ENCODE results near the gene SHISAL1. TPM values are rescaled to one million over a fixed set of nuclear protein-coding genes. Genes with fewer than 3 reads are reported as not detected.
"Not testable (repeated sequence)": the region's sequence is repeated elsewhere in the genome, so short reads cannot be mapped to it uniquely, and the experiment has no call there.

Gene SHISAL1
- total RNA-seq, 1 donor from 2014 or later, result not detected

GRCh38 chr22:44304354-44304753, 8.4 kb downstream of the SHISAL1 start:
- intact Hi-C loops (cut with micrococcal nuclease), result no loop called here

- intact Hi-C loops (cut with micrococcal nuclease), result not testable (repeated sequence)
Measured at GRCh38 chr22:44302363-44302762, 10.4 kb downstream of the SHISAL1 start.

- intact Hi-C loops (cut with micrococcal nuclease), result no loop called here
Measured at GRCh38 chr22:44301039-44301438, 11.7 kb downstream of the SHISAL1 start.

- intact Hi-C loops (cut with micrococcal nuclease), result no loop called here
Measured at GRCh38 chr22:44299124-44299523, 13.6 kb downstream of the SHISAL1 start.

GRCh38 chr22:44298406-44299091, 14.2 kb downstream of the SHISAL1 start:
- intact Hi-C loops (cut with micrococcal nuclease), result no loop called here

- intact Hi-C loops (cut with micrococcal nuclease), result no loop called here
Measured at GRCh38 chr22:44297470-44298061, 15.2 kb downstream of the SHISAL1 start.

- intact Hi-C loops (cut with micrococcal nuclease), result no loop called here
Measured at GRCh38 chr22:44295406-44295805, 17.3 kb downstream of the SHISAL1 start.

GRCh38 chr22:44293876-44294275, 18.9 kb downstream of the SHISAL1 start:
- intact Hi-C loops (cut with micrococcal nuclease), result no loop called here

- intact Hi-C loops (cut with micrococcal nuclease), result no loop called here
Measured at GRCh38 chr22:44293034-44293433, 19.7 kb downstream of the SHISAL1 start.

GRCh38 chr22:44292521-44292920, 20.2 kb downstream of the SHISAL1 start:
- intact Hi-C loops (cut with micrococcal nuclease), result no loop called here

- intact Hi-C loops (cut with micrococcal nuclease), result no loop called here
Measured at GRCh38 chr22:44291674-44292360, 20.9 kb downstream of the SHISAL1 start.

- intact Hi-C loops (cut with micrococcal nuclease), result no loop called here
Measured at GRCh38 chr22:44291265-44291664, 21.5 kb downstream of the SHISAL1 start.

GRCh38 chr22:44289414-44290171, 23.2 kb downstream of the SHISAL1 start:
- intact Hi-C loops (cut with micrococcal nuclease), result no loop called here

GRCh38 chr22:44288913-44289312, 23.8 kb downstream of the SHISAL1 start:
- intact Hi-C loops (cut with micrococcal nuclease), result no loop called here

GRCh38 chr22:44287741-44288140, 25.0 kb downstream of the SHISAL1 start:
- intact Hi-C loops (cut with micrococcal nuclease), result no loop called here

GRCh38 chr22:44287121-44287693, 25.5 kb downstream of the SHISAL1 start:
- intact Hi-C loops (cut with micrococcal nuclease), result no loop called here

GRCh38 chr22:44286646-44287045, 26.1 kb downstream of the SHISAL1 start:
- intact Hi-C loops (cut with micrococcal nuclease), result no loop called here

GRCh38 chr22:44284711-44285110, 28.0 kb downstream of the SHISAL1 start:
- intact Hi-C loops (cut with micrococcal nuclease), result no loop called here

- intact Hi-C loops (cut with micrococcal nuclease), result no loop called here
Measured at GRCh38 chr22:44281768-44282637, 30.7 kb downstream of the SHISAL1 start.

- intact Hi-C loops (cut with micrococcal nuclease), result no loop called here
Measured at GRCh38 chr22:44280665-44281188, 32.0 kb downstream of the SHISAL1 start.

GRCh38 chr22:44279069-44279360, 33.7 kb downstream of the SHISAL1 start:
- intact Hi-C loops (cut with micrococcal nuclease), result no loop called here

All from T-helper 1 cell treated with Interleukin-12 subunit alpha and Interleukin-12 subunit beta and Interleukin-4 antibody, amounts not matched to agents 30 ng/mL and 1 ng/mL, for 36 hours (primary cell).